Measurements from ENCODE around the gene TXNL1.
"Not testable (repeated sequence)": the region's sequence is repeated elsewhere in the genome, so short reads cannot be mapped to it uniquely, and the experiment has no call there.

Gene TXNL1

GRCh38 chr18:56645415-56646016, 7.1 kb upstream of the TXNL1 start:
- no peak for DNase-seq (ENCODE audit: low spot score)

- DNase-seq (ENCODE audit: low spot score) = no peak
These were observed 5.0 kb upstream of the TXNL1 start for GRCh38 chr18:56643381-56643780.

GRCh38 chr18:56641714-56642337, 3.4 kb upstream of the TXNL1 start:
- no peak for DNase-seq (ENCODE audit: low spot score)

GRCh38 chr18:56639571-56639970, 1.2 kb upstream of the TXNL1 start:
- DNase-seq (ENCODE audit: low spot score) = no peak

GRCh38 chr18:56639104-56639381, 651 bp upstream of the TXNL1 start:
- no peak for DNase-seq (ENCODE audit: low spot score)

GRCh38 chr18:56637711-56638231, 621 bp downstream of the TXNL1 start:
- no peak for DNase-seq (ENCODE audit: low spot score)

GRCh38 chr18:56637176-56637575, 1.2 kb downstream of the TXNL1 start:
- DNase-seq (ENCODE audit: low spot score) = no peak

- no peak for DNase-seq (ENCODE audit: low spot score)
These were observed 3.4 kb downstream of the TXNL1 start for GRCh38 chr18:56635007-56635406.

GRCh38 chr18:56632070-56633022, 6.0 kb downstream of the TXNL1 start:
- no peak for DNase-seq (ENCODE audit: low spot score)

- DNase-seq (ENCODE audit: low spot score) = no peak
These were observed 10.4 kb downstream of the TXNL1 start for GRCh38 chr18:56627991-56628390.

GRCh38 chr18:56615738-56616520, 22.5 kb downstream of the TXNL1 start:
- DNase-seq (ENCODE audit: low spot score) = no peak

- no peak for DNase-seq (ENCODE audit: low spot score)
These were observed 31.8 kb downstream of the TXNL1 start for GRCh38 chr18:56606618-56607017.

- DNase-seq (ENCODE audit: low spot score) = no peak
These were observed 40.0 kb downstream of the TXNL1 start for GRCh38 chr18:56598422-56598821.

- no peak for DNase-seq (ENCODE audit: low spot score)
These were observed 44.5 kb downstream of the TXNL1 start for GRCh38 chr18:56593906-56594305.

- no peak for DNase-seq (ENCODE audit: low spot score)
These were observed 58.4 kb downstream of the TXNL1 start for GRCh38 chr18:56580026-56580425.

- no peak for DNase-seq (ENCODE audit: low spot score)
These were observed 58.9 kb downstream of the TXNL1 start for GRCh38 chr18:56579451-56579850.

- DNase-seq (ENCODE audit: low spot score) = no peak
These were observed 61.4 kb downstream of the TXNL1 start for GRCh38 chr18:56576826-56577573.

GRCh38 chr18:56575819-56576663, 62.4 kb downstream of the TXNL1 start:
- peak; percentile 68 for DNase-seq (ENCODE audit: low spot score)

GRCh38 chr18:56574861-56575260, 63.5 kb downstream of the TXNL1 start:
- DNase-seq (ENCODE audit: low spot score) = no peak

- DNase-seq (ENCODE audit: low spot score) = not testable (repeated sequence)
These were observed 66.1 kb downstream of the TXNL1 start for GRCh38 chr18:56572267-56572666.

Measured in AG08395 (cell line).